HG03066 (cell line): ENCODE data around the gene LPCAT3.

Experiments used
- ATAC-seq: cut with Tn5 transposase; IDR thresholded peaks from one replicate; pipeline ENCODE4 v1.9.1; 2021; ENCODE audit warnings: low read depth; ENCODE audit not compliant: unreplicated experiment

Gene LPCAT3

GRCh38 chr12:6954316-6955107 lies 63.8 kb downstream of the LPCAT3 start:
- no peak for ATAC-seq

GRCh38 chr12:6953442-6954315 lies 64.6 kb downstream of the LPCAT3 start:
- peak; percentile 39 for ATAC-seq

GRCh38 chr12:6952863-6953441 lies 65.3 kb downstream of the LPCAT3 start:
- no peak for ATAC-seq

GRCh38 chr12:6952121-6952862 lies 66.0 kb downstream of the LPCAT3 start:
- ATAC-seq, result no peak

GRCh38 chr12:6951551-6952120 lies 66.6 kb downstream of the LPCAT3 start:
- no peak for ATAC-seq

GRCh38 chr12:6950811-6951540 lies 67.3 kb downstream of the LPCAT3 start, which contains the start of gene PTPN6:
TSS of gene PTPN6 (plus strand) at chr12:6951356. CDS start at chr12:6951513, 157 bp downstream.
- no peak for ATAC-seq

- ATAC-seq, result no peak
Measured at GRCh38 chr12:6950401-6950801, 67.9 kb downstream of the LPCAT3 start.

- ATAC-seq, result no peak
Measured at GRCh38 chr12:6948873-6949594, 69.2 kb downstream of the LPCAT3 start.

- no peak for ATAC-seq
Measured at GRCh38 chr12:6947615-6948014, 70.7 kb downstream of the LPCAT3 start.

GRCh38 chr12:6946920-6947374 lies 71.3 kb downstream of the LPCAT3 start:
- ATAC-seq, result no peak

GRCh38 chr12:6946033-6946919 lies 72.0 kb downstream of the LPCAT3 start:
- ATAC-seq, result no peak

GRCh38 chr12:6945613-6946012 lies 72.7 kb downstream of the LPCAT3 start:
- no peak for ATAC-seq

GRCh38 chr12:6944381-6945186 lies 73.7 kb downstream of the LPCAT3 start:
- peak; percentile 44 for ATAC-seq

- peak; percentile 28 for ATAC-seq
Measured at GRCh38 chr12:6943722-6944380, 74.4 kb downstream of the LPCAT3 start, which contains the start of the genes C12orf57 and RNU7-1. TSS of gene C12orf57 (plus strand) at chr12:6944022. CDS start at chr12:6944122, 100 bp downstream. TSS of gene RNU7-1 (plus strand) at chr12:6943816.

GRCh38 chr12:6943389-6943721 lies 74.9 kb downstream of the LPCAT3 start:
- ATAC-seq, result peak; percentile 30

GRCh38 chr12:6942331-6942665 lies 76.0 kb downstream of the LPCAT3 start:
- no peak for ATAC-seq
